Fibroblast of the aortic adventitia (primary cell): ENCODE results near the gene CAVIN1. TPM values are rescaled to one million over a fixed set of nuclear protein-coding genes. Genes with fewer than 3 reads are reported as not detected.
A peak's percentile ranks its signal among the peaks of the same experiment; 100 is the strongest.

Experiments used
- DNase-seq: peaks from one replicate; pipeline ENCODE4 v3.0.0-alpha.2; 2010; ENCODE audit warnings: low read depth
- H3K4me3 ChIP-seq: 2 replicates; pipeline ENCODE4 v1.5.1; 2011; ENCODE audit warnings: low read depth, mild to moderate bottlenecking, control low read depth, low read length, moderate library complexity
- total RNA-seq: library from RNA; depleted of rRNA; stranded (reverse); fragments of >200 nt; gene quantifications from 2 replicates; pipeline ENCODE4 v1.2.3, GENCODE V29; 2012; ENCODE audit warnings: low replicate concordance
- TF ChIP-seq, protein P1 (sequence below): IDR thresholded peaks from 2 replicates; pipeline ENCODE4 v1.5.1; 2011; ENCODE audit warnings: mild to moderate bottlenecking, low read length, control low read depth, inconsistent platforms; ENCODE audit not compliant: insufficient read depth

The CAVIN1 gene
- total RNA-seq, 1 donor = 721 TPM

- no peak for DNase-seq
- no peak overlapping the region for H3K4me3 ChIP-seq
- TF ChIP-seq, protein P1, sequence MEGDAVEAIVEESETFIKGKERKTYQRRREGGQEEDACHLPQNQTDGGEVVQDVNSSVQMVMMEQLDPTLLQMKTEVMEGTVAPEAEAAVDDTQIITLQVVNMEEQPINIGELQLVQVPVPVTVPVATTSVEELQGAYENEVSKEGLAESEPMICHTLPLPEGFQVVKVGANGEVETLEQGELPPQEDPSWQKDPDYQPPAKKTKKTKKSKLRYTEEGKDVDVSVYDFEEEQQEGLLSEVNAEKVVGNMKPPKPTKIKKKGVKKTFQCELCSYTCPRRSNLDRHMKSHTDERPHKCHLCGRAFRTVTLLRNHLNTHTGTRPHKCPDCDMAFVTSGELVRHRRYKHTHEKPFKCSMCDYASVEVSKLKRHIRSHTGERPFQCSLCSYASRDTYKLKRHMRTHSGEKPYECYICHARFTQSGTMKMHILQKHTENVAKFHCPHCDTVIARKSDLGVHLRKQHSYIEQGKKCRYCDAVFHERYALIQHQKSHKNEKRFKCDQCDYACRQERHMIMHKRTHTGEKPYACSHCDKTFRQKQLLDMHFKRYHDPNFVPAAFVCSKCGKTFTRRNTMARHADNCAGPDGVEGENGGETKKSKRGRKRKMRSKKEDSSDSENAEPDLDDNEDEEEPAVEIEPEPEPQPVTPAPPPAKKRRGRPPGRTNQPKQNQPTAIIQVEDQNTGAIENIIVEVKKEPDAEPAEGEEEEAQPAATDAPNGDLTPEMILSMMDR = no peak
These were observed 19.1 kb upstream of the CAVIN1 start for GRCh38 chr17:42442196-42442565.

DNA sequence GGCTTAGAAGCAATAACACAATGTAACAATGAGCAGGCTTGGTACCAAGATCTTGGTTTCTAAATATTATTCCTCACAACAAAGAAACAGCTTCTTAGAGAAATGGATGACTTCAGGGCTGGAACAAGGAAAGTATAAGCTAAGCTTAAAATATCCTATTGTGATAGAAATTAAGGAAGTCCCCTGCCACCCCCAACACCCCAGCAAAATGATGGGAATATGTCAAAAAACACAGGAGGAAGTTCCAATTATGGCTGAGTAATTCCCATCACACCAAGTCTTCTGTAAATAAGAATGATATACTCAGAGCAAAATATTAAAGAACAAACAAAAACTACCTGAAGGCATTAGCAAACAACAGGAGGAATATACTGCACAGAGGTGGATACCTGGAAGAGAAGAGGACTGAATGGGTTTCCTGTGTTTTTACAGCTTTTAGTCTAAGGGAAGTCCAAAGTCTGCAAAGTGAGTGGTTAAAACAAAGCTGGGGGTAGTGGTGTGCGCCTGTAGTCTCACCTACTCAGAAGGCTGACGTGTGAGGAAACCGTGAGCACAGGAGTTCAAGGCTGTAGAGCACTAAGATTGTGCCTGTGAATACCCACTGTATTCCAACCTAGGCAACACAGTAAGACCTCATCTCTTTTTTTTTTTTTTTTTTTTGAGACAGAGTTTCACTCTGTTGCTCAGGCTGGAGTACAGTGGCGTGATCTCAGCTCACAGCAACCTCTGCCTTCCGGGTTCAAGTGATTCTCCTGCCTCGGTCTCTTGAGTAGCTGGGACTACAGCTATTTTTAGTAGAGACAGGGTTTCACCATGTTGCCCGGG is 18.5 kb upstream of the CAVIN1 start:
- H3K4me3 ChIP-seq = no peak overlapping the region
- TF ChIP-seq, protein P1 = no peak
- DNase-seq = no peak

GRCh38 chr17:42438600-42439567 is 15.8 kb upstream of the CAVIN1 start:
- TF ChIP-seq, protein P1 = peak; percentile 47
- DNase-seq = no peak
- no peak overlapping the region for H3K4me3 ChIP-seq

GRCh38 chr17:42436391-42436790 is 13.3 kb upstream of the CAVIN1 start:
- no peak overlapping the region for H3K4me3 ChIP-seq
- peak; percentile 99 for DNase-seq

DNA sequence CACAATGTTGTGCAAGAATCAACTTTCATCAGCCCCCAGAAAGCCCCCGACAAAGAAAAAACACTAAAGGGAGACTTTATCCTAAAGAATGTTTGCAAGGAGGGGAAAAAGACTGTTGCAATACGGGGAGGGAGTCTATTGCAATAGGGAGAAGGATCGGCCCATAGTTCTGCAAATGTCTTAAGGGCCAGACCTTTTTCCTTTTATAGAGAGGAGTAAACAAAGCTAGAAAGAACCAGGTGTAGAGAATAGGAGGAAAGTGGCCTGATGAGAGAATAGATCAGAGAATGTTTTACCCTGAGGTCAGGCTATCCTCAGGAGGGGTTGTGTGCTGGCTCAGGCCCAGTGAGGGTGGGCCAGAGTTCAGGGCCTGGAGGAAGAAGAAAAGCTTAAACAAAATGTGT is 8.7 kb upstream of the CAVIN1 start:
- H3K4me3 ChIP-seq = no peak overlapping the region
- TF ChIP-seq, protein P1 = no peak
- peak; percentile 34 for DNase-seq

More at GRCh38 chr17:42436391-42436790, 13.3 kb upstream of the CAVIN1 start:
- TF ChIP-seq, protein P1 = no peak

DNA sequence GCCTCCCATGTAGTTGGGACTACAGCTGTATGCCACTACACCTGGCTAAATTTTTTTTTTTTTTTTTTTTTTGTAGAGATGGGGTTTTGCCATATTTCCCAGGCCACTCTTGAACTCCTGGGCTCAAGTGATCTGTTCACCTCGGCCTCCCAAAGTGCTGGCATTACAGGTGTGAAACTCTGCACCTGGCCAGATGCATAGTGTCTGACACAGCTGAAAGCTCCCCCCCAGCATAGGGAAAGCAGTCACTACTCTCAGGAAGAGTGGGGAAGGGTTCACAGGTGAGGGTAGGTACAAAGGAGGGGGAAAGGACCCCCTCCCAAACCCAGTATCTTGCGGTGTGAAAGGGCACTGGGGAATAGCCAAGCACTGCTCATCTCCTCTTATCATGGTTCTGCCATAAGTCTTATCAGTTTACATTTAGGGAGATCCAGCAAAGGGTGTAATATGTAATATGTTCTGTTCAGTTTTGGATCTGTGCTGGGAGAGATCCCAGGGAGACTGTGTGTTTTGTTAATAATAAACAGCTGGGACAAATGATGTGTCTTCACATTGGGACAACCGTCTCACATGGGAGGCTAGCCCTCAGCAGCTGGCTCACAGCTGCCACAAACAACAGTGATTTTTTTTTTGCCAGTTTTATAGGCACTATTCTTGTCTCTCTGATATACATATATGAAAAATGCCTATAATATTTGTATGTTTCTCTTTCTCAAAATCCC is 6.8 kb upstream of the CAVIN1 start:
- no peak for DNase-seq
- TF ChIP-seq, protein P1 = no peak

More for the DNA sequence above, 6.8 kb upstream of the CAVIN1 start:
- no peak overlapping the region for H3K4me3 ChIP-seq
